NCI-H69 (cell line): ENCODE results near the gene ZNRF3.
"Not testable (repeated sequence)": the region's sequence is repeated elsewhere in the genome, so short reads cannot be mapped to it uniquely, and the experiment has no call there.

Experiments used
- DNase-seq: peaks from one replicate; lab custom pipeline; 2025; lab: John Stamatoyannopoulos, UW

ZNRF3 gene

GRCh38 chr22:28882878-28883656 is at the start of gene ZNRF3:
ZNRF3 (plus strand) TSS chr22:28883572; CDS start chr22:28883767, 195 bp downstream.
- DNase-seq: peak; percentile 98

- no peak for DNase-seq
Measured at GRCh38 chr22:28835630-28836189, 47.7 kb upstream of the ZNRF3 start.

DNA sequence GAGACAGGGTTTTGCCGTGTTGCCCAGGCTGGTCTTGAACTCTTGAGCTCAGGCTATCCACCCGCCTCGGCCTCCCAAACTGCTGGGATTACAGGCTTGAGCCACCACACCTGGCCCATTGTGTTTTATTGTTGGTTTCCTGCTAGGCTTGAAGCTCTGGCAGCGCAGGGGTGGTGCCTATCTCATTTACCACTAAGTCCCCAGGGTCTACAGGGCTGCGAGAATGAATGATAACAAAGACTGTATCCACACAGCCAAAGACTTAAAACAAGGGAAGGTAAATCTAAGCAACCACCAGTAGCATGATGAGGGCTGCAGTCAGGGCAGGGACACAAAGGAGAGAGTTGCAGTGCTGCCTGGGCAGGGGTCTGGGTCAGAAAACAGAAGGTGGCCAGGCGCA is 45.7 kb upstream of the ZNRF3 start:
- DNase-seq: peak; percentile 81

GRCh38 chr22:28838971-28839370 is 44.4 kb upstream of the ZNRF3 start:
- DNase-seq: no peak

DNA sequence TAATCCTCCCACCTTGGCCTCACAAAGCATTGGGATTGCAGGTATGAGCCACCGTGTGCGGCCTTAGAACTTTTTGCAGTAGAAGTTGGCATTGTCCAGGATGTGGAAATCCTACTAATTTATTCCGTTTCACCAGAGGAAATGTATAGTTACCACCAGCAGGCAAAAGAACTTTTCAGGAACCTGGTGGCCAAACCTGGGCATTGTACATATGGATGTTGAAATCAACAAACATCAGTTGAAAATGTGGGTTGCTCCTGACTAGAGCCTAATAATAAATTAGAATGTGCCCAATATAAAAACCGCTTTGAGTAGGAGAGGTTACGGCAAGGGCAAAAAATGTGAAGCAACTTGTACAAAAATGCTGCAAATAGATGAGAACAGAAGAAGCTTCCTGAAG is 42.3 kb upstream of the ZNRF3 start:
- no peak for DNase-seq

DNA sequence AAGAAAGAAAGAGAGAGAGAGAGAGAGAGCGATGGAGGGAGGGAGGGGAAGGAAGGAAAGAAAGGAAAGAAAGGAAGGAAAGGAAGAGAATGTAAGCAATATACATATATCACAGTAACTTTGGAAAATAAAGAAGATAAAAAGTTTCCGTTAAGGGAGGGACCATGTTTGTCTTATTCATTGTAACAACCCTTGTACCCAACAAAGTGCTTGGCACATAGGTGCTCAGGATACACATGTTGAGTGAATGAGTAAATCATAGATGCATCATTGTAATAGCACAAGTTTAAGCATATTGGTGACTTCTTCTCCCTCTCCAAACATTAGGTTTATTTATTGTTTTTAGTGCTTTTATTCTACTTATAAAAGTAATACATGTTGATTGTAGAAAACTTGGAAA is 39.7 kb upstream of the ZNRF3 start:
- DNase-seq: no peak

GRCh38 chr22:28844277-28844676 is 39.1 kb upstream of the ZNRF3 start:
- DNase-seq: not testable (repeated sequence)

GRCh38 chr22:28846994-28847393 is 36.4 kb upstream of the ZNRF3 start:
- no peak for DNase-seq

DNA sequence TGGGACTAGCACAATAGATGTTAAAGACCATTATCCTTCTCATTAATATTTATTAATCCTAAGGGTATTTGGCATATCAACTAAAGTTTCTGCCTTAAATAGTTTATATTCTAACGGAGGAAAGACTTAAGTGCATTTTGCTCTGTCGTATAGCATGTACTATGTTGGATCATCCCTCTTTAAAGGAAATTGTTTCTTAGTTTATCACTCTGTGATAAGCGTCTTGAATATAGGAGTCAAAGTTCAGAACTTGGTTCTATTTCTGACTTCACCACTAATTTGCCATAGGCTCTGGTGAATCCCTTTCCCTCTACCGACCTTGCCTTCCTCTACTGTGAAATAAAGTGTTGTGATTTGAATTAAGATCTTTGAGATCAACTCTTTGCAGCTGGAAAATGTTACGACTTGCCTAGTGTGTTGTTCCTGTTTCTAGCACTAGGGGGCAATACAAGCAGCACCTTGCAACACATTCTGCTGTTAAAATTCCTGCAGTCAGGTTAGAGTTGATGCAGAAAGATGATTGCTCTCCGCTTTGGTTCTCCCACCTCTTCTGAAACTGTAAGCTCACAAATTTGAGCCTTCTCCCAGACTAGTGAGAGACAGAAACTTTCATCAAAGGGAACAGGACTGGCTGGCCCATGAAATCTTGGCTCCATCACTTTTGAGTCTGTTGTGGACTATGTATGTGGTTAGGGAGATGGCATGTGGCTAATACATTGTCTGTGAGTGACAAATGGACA is 27.8 kb upstream of the ZNRF3 start:
- DNase-seq: peak; percentile 79

DNA sequence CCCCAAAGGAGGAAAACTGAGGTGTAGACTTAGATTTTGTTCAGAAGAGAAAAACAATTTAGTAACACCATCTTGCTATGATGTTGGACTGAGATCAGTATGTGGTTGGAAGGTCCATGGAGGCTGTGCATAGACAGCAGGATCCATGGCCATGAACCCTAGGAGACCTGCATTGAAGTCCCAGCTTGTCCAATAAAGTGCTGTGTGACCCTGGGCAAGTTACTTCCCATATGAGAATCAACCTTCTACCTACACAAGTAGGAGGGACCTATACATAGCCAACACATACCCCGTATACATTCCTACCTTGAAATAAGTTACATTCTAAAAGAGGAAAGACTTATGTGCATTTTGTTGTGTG is 27.3 kb upstream of the ZNRF3 start:
- no peak for DNase-seq

DNA sequence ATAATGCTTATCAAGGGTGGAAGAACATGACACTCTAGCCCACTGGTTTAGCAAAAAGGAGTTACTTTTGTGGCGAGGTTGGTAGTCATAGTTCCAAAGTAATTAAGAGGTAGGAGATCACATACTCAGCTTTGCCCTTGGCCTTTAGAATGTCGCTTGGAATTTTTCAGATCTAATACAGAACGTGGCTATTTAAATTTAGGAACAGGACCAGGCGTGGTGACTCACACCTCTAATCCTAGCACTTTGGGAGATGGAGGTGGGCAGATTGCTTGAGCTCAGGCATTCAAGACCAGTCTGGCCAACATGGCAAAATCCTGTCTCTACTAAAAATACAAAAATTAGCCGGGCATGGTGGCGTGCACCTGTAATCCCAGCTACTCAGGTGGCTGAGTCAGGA is 26.1 kb upstream of the ZNRF3 start:
- DNase-seq: no peak

DNA sequence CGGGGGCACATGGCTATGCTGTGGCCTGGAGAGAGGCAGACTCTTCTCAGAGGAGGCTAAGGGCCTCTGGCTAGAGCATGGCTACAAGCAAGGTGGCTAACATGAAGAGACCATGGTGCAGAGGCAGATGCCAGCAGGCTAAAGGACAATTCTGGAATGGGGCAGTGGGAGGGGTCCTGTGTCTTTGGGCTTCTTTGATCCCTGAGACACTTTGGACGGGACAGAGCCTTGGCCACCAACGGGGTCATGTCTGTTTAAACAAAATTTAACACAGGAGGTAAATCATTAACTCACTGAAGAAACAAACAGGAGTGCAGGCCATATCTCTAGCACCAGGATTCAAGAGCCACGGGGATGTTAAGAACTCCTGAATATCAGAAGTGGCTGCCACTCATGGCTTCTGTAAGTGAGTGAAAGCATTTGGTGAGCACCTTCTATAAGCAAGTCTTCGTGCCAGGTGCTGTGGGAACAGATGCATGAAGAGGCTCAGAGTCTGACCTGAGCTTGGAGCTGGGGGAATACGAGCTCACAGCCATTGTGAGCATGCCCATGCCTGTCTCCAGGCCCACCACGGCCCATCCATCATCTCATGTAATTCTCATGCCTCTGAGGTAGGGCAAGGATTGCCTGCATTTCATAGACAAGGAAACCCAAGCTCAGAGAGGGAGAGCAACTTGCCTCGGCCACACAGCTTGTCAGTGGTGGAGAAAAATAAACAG is 18.3 kb upstream of the ZNRF3 start:
- no peak for DNase-seq

- peak; percentile 87 for DNase-seq
Measured at GRCh38 chr22:28867191-28867590, 16.2 kb upstream of the ZNRF3 start.

GRCh38 chr22:28868389-28868788 is 15.0 kb upstream of the ZNRF3 start:
- not testable (repeated sequence) for DNase-seq

DNA sequence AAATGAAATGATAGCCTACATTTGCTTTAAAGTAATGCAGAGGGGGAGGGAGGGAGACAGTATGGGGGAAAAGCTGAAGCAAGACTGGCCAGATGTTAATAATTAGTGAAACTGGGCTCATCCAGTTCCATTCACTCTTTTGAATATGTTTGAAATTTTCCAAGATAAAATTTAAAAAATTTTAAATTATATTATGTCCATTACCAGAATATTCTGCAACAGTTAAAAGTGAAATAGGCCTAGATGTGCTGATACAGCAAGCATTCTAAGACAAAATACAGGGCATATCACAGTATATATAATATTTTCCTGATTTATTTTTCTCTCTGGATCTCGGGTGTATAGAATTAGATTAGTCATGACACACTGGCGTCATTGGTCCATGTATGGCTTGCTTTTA is 13.6 kb upstream of the ZNRF3 start:
- DNase-seq: no peak

- no peak for DNase-seq
Measured at GRCh38 chr22:28873183-28873963, 10.0 kb upstream of the ZNRF3 start.

GRCh38 chr22:28874061-28874460 is 9.3 kb upstream of the ZNRF3 start:
- no peak for DNase-seq

GRCh38 chr22:28874811-28875320 is 8.5 kb upstream of the ZNRF3 start:
- DNase-seq: no peak

GRCh38 chr22:28882545-28882877 is 861 bp upstream of the ZNRF3 start:
- peak; percentile 75 for DNase-seq

DNA sequence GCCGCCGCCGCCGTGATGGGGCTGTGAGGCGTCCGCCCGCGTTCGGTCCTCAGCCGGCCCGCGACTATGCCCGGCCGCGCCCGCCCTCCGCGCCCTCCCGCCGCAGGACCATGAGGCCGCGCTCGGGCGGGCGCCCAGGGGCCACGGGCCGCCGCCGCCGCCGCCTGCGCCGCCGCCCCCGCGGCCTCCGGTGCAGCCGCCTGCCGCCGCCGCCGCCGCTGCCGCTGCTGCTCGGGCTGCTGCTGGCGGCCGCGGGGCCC is 215 bp downstream of the ZNRF3 start:
- DNase-seq: no peak

- DNase-seq: peak; percentile 83
Measured at GRCh38 chr22:28883917-28884746, 760 bp downstream of the ZNRF3 start.
